CD4-positive, alpha-beta T cell treated with Interleukin-10 for 1 hour (primary cell): ENCODE results near the gene RHBDD3.

Source experiments
- DNase-seq: peaks from one replicate; pipeline ENCODE4 v3.0.0-alpha.2; 2020

Gene RHBDD3

GRCh38 chr22:29306175-29306834 lies 38.5 kb upstream of the RHBDD3 start, which contains the start of gene GAS2L1:
TSS of gene GAS2L1 (plus strand) at chr22:29306650. CDS start at chr22:29308106, 1,456 bp downstream.
- peak; percentile 39 for DNase-seq

GRCh38 chr22:29305836-29306174 lies 38.0 kb upstream of the RHBDD3 start:
- no peak for DNase-seq

GRCh38 chr22:29302681-29303465 lies 35.1 kb upstream of the RHBDD3 start:
- DNase-seq = no peak

- no peak for DNase-seq
Measured at GRCh38 chr22:29302402-29302680, 34.6 kb upstream of the RHBDD3 start.

- DNase-seq = no peak
Measured at GRCh38 chr22:29301716-29302401, 34.1 kb upstream of the RHBDD3 start.

GRCh38 chr22:29300807-29301601 lies 33.2 kb upstream of the RHBDD3 start:
- DNase-seq = no peak

- no peak for DNase-seq
Measured at GRCh38 chr22:29300467-29300806, 32.7 kb upstream of the RHBDD3 start.

GRCh38 chr22:29299136-29299900 lies 31.5 kb upstream of the RHBDD3 start:
- DNase-seq = no peak

GRCh38 chr22:29298641-29299040 lies 30.9 kb upstream of the RHBDD3 start:
- no peak for DNase-seq

- DNase-seq = no peak
Measured at GRCh38 chr22:29292379-29292778, 24.6 kb upstream of the RHBDD3 start.

- no peak for DNase-seq
Measured at GRCh38 chr22:29291215-29291614, 23.4 kb upstream of the RHBDD3 start.

- DNase-seq = no peak
Measured at GRCh38 chr22:29290061-29290460, 22.3 kb upstream of the RHBDD3 start.

- no peak for DNase-seq
Measured at GRCh38 chr22:29288837-29289236, 21.1 kb upstream of the RHBDD3 start.

GRCh38 chr22:29284196-29284595 lies 16.4 kb upstream of the RHBDD3 start:
- DNase-seq = no peak

- DNase-seq = no peak
Measured at GRCh38 chr22:29277927-29278326, 10.1 kb upstream of the RHBDD3 start.

GRCh38 chr22:29275819-29276565 lies 8.2 kb upstream of the RHBDD3 start:
- no peak for DNase-seq

- DNase-seq = no peak
Measured at GRCh38 chr22:29275167-29275566, 7.4 kb upstream of the RHBDD3 start.

- DNase-seq = no peak
Measured at GRCh38 chr22:29272624-29273023, 4.8 kb upstream of the RHBDD3 start.

GRCh38 chr22:29270475-29271271 lies 2.9 kb upstream of the RHBDD3 start:
- DNase-seq = no peak

GRCh38 chr22:29269731-29270474 lies 2.1 kb upstream of the RHBDD3 start:
- DNase-seq = peak; percentile 7
